Coronary artery (tissue), 2 donors: ENCODE results near the gene WNT1.

Source experiments
- DNase-seq: peaks from one replicate; pipeline ENCODE4 v3.0.0-alpha.2; 2017; ENCODE audit warnings: low spot score
- H3K27ac ChIP-seq, 2 donors: fragments of 200-600 bp; sonication (generic); one replicate each; pipeline ENCODE4 v1.5.1; 2016 to 2019
- H3K4me3 ChIP-seq: fragments of 200-600 bp; sonication (generic); 2 replicates; pipeline ENCODE4 v1.5.1; 2016; ENCODE audit warnings: mild to moderate bottlenecking, moderate library complexity
- TF ChIP-seq, protein P1 (sequence below): fragments of 200-600 bp; sonication (generic); IDR thresholded peaks from one replicate; pipeline ENCODE4 v1.5.1; 2019; ENCODE audit warnings: antibody characterized with exemption

Gene WNT1

DNA sequence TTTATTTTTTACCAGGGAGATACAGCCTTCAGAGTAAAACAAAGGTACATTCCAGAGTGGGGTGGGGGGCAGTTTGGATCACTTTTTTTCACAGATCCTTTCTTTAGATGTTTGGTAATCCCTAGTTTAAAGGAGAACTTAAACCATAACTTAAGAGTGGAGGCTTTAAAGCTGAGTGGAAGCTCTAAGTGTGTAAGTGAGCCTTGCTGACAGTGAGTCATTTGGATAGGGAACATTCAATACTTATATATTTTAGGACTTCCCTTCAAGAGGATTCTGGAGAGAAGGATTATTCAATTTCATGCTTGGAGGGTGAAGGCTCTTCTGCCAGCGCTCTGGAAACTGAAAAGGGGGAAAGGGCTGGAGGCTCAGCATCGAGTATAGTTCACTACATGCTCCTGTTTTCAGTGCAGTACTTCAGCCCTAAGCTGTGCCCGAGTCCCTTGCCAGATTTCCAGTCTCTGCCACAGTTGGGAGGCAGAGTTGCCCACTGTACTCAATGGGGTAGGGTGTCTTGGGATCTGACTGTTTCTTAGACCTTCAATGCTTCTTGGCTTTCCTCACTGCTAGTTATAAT lies 32.1 kb downstream of the WNT1 start:
- DNase-seq, result no peak
- H3K4me3 ChIP-seq, result no peak overlapping the region
- TF ChIP-seq, protein P1, sequence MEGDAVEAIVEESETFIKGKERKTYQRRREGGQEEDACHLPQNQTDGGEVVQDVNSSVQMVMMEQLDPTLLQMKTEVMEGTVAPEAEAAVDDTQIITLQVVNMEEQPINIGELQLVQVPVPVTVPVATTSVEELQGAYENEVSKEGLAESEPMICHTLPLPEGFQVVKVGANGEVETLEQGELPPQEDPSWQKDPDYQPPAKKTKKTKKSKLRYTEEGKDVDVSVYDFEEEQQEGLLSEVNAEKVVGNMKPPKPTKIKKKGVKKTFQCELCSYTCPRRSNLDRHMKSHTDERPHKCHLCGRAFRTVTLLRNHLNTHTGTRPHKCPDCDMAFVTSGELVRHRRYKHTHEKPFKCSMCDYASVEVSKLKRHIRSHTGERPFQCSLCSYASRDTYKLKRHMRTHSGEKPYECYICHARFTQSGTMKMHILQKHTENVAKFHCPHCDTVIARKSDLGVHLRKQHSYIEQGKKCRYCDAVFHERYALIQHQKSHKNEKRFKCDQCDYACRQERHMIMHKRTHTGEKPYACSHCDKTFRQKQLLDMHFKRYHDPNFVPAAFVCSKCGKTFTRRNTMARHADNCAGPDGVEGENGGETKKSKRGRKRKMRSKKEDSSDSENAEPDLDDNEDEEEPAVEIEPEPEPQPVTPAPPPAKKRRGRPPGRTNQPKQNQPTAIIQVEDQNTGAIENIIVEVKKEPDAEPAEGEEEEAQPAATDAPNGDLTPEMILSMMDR, result no peak
- no peak overlapping the region for H3K27ac ChIP-seq

DNA sequence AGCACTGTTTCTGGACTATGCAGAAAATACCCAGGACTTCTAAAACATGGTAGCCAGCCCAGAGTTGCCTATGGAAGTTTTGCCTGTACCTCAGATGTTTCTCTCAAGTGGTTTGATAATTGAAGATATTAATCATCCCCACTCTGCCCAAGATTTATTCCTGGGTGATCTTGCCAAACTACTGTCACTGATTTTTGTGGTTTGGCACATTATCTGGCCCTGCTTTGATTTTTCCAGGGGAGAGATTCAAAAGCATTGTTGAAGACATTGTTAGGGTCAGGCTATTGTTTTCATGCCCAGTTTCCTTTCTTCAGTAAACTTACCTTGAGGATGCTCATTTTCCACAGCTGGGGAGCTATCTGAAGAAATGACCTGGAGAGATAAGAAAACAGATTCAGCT lies 34.6 kb downstream of the WNT1 start:
- TF ChIP-seq, protein P1, result no peak
- Histone ChIP-seq H3K27ac (no peak overlapping the region), H3K4me3 (no peak overlapping the region)
- no peak for DNase-seq

DNA sequence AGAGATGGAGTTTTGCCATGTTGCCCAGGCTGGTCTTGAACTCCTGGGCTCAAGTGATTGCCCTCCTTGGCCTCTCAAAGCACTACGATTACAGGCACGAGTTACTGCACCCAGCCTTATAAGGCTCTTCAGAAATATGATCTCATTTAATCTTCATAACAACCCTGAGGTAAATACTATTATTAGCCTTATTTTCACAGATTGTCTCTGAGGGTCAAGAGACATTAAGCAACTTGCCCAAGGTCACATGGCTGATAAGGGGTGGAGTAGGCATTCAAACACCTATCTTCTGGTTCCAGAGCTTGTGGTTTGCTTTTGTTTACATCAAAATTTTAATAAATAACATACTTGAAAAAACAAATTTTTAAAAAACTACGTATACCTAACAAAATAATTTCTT lies 35.3 kb downstream of the WNT1 start:
- TF ChIP-seq, protein P1, result no peak
- Histone ChIP-seq H3K4me3 (no peak overlapping the region), H3K27ac (no peak overlapping the region)
- DNase-seq, result no peak

DNA sequence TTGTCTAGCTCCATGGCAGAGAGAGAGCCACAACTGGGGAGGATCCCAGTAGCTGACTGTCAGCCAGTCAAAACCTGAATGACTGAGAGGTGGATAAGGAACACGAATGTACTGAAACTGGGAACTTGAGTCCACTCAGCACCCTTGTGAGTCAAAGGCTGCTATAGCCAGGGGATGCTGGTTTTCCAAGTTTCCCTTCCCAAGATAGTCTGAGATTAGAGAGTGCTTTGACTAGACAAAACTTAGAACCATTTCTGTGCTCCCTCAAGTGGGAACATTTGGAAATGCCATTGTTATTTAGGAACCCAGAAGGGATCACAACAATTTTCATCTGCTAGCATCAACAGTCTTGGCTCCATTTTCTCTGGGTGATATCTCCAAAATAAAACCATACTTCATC lies 36.4 kb downstream of the WNT1 start:
- TF ChIP-seq, protein P1, result no peak
- DNase-seq, result no peak
- H3K27ac ChIP-seq, result no peak overlapping the region
- H3K4me3 ChIP-seq, result no peak overlapping the region

DNA sequence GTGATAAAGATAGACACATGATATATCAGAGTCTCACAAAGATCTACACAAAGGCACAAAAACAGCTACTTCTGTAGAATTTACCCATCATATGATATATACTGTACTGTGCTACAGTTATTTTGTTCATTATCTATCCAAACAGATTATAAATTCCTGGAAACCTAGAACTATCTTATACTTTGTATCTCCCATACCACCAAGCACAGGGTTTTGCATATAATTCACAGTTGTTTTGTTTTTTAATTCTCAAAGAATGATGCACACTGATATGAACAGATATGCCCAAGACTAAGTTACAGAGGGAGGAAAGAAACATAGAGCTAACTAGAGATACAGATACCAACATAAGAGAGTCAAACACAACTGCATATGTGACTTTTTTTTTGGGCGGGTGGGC lies 37.1 kb downstream of the WNT1 start:
- Histone ChIP-seq H3K27ac (no peak overlapping the region), H3K4me3 (no peak overlapping the region)
- no peak for DNase-seq
- TF ChIP-seq, protein P1, result no peak

DNA sequence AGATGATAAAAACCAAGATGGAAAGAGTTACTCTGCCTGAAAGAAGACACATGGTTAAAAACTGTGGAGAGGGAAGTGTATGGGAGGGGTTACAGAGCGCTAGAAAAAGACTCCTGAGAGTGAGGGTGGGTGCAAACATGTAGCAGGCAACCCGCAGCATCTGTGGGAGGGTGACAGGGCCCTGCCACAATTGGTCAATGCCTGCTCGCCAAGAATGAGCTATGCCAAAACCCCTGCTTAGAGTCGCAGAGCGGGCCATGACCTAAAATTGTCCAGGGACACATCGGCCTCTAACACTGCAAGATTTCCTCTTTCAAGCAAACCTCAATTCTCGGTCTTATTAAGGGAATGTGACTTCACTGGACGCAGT lies 39.8 kb downstream of the WNT1 start:
- Histone ChIP-seq H3K27ac (peak overlapping the region; percentile 90 to 94), H3K4me3 (peak overlapping the region; percentile 82)
- TF ChIP-seq, protein P1, result no peak
- peak; percentile 78 for DNase-seq

DNA sequence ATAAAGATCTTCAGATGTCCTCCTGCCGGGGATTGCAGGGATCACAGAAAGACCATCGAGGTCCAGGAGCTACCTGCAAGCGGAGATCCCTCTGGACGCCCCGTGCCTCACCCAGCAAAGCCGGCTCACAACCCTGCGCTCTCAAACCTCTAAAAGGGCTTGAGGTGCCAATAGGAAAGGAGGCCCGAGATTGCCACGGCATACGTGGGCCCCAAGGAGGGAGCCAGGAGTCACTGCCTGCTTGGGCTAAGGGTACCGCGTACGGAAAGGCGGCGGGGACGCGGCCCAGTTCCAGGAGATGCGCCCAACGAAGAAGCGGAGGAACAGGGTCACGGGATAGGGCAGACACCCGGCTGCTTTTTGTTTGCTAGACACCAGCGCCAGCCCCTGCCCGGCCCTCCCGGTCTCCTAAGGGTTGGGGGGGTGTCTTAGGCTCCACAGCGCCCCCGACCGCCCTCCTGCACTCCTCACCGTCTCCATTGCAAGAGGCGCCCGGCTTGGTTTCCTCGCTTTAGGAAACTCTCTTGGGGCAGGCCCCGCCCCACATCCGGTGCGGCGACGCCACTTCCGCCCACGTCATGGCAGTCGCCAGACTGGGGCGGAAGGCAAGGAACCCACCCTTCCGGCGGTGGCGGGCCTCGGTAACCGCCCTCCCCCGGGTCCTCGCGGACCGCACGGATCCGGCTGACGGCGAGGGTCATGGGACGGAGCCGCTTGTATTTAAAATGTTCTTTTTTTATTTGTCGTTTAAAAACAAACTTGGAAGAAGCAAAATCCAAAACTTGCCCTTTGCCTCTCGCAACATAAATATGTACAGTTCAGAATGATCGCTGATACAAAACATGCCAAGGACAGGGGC lies 40.4 kb downstream of the WNT1 start, which contains the start of gene PRKAG1:
TSS of gene PRKAG1 (minus strand) at position 516 of the 859 bp plus-strand sequence. CDS start at position 480, 36 bp downstream.
- TF ChIP-seq, protein P1, result peak; percentile 24
- peak within 1 kb of the TSS; percentile 90 to 94 for H3K27ac ChIP-seq

More for the DNA sequence above, 40.4 kb downstream of the WNT1 start, which contains the start of gene PRKAG1:
- peak; percentile 97 for DNase-seq
- H3K4me3 ChIP-seq, result peak within 1 kb of the TSS; percentile 82
